ENCODE measurements around the gene ADAMTS8.

The ADAMTS8 gene

GRCh38 chr11:130474637-130475400 lies 46.4 kb upstream of the ADAMTS8 start:
- DNase-seq (ENCODE audit: low read depth, low spot score) = no peak
- CTCF ChIA-PET = interaction anchor here (0.7 to 1.6 kb wide), 4 partner anchors 25 to 387 kb away, joined by 3 to 6 read pairs (median 4); no protein-coding TSS in a partner anchor
- POLR2A ChIA-PET = no interaction called here
- no peak overlapping the region for H3K4me3 ChIP-seq (ENCODE audit: low read depth, low read length)
- TF ChIP-seq CTCF (IDR thresholded peaks at IDR 0.05; ENCODE audit: insufficient read depth, low read length, missing control alignments) = no peak

- CTCF ChIA-PET = interaction anchor here (1.2 to 1.6 kb wide), 3 partner anchors 24 to 388 kb away, joined by 4 to 6 read pairs (median 5); no protein-coding TSS in a partner anchor
- TF ChIP-seq CTCF (IDR thresholded peaks at IDR 0.05; ENCODE audit: insufficient read depth, low read length, missing control alignments) = no peak
- POLR2A ChIA-PET = no interaction called here
- H3K4me3 ChIP-seq (ENCODE audit: low read depth, low read length) = no peak overlapping the region
- DNase-seq (ENCODE audit: low read depth, low spot score) = no peak
These were observed 45.5 kb upstream of the ADAMTS8 start for GRCh38 chr11:130473795-130474377.

- POLR2A ChIA-PET = no interaction called here
- CTCF ChIA-PET = no interaction called here
These were observed 44.8 kb upstream of the ADAMTS8 start for GRCh38 chr11:130473056-130473794.

GRCh38 chr11:130472434-130472961 lies 44.1 kb upstream of the ADAMTS8 start:
- CTCF ChIA-PET = no interaction called here

More at GRCh38 chr11:130473056-130473794, 44.8 kb upstream of the ADAMTS8 start:
- DNase-seq (ENCODE audit: low read depth, low spot score) = no peak
- no peak overlapping the region for H3K4me3 ChIP-seq (ENCODE audit: low read depth, low read length)
- no peak for TF ChIP-seq CTCF (IDR thresholded peaks at IDR 0.05; ENCODE audit: insufficient read depth, low read length, missing control alignments)

GRCh38 chr11:130471731-130472433 lies 43.5 kb upstream of the ADAMTS8 start:
- CTCF ChIA-PET = interaction anchor here (1.5 kb wide), 1 partner anchor 390 kb away, joined by 7 read pairs; no protein-coding TSS in a partner anchor
- no peak for DNase-seq (ENCODE audit: low read depth, low spot score)
- H3K4me3 ChIP-seq (ENCODE audit: low read depth, low read length) = no peak overlapping the region
- POLR2A ChIA-PET = no interaction called here
- TF ChIP-seq CTCF (IDR thresholded peaks at IDR 0.05; ENCODE audit: insufficient read depth, low read length, missing control alignments) = no peak

More at GRCh38 chr11:130472434-130472961, 44.1 kb upstream of the ADAMTS8 start:
- TF ChIP-seq CTCF (IDR thresholded peaks at IDR 0.05; ENCODE audit: insufficient read depth, low read length, missing control alignments) = no peak
- POLR2A ChIA-PET = no interaction called here
- DNase-seq (ENCODE audit: low read depth, low spot score) = no peak
- no peak overlapping the region for H3K4me3 ChIP-seq (ENCODE audit: low read depth, low read length)

All from AG04449 (cell line).